IMR-90 (cell line): ENCODE results near the gene LARGE2. TPM values are rescaled to one million over a fixed set of nuclear protein-coding genes. Genes with fewer than 3 reads are reported as not detected.

Experiments
- ATAC-seq: fragments of 200-7000 bp; cut with Tn5 transposase; 2 replicates; pipeline ENCODE4 v1.9.1; 2020; ENCODE audit warnings: low read depth, mild to moderate bottlenecking, moderate library complexity
- BruUV-seq: library from RNA; stranded (reverse); fragments of 400-500 nt; replicated peaks from 2 replicates; lab custom pipeline; 2021; lab: Mats Ljungman, UMichigan
- CTCF ChIA-PET: fragments of 300-600 bp; formaldehyde crosslinking; extraction: SDS; loops from one replicate; lab custom pipeline; 2021; ENCODE audit warnings: antibody characterized with exemption; lab: Yijun Ruan, JAX
- POLR2A ChIA-PET: fragments of 300-600 bp; sonication (Branson Sonifier 250); formaldehyde crosslinking; loops from one replicate; lab custom pipeline; 2022; ENCODE audit warnings: antibody characterized with exemption; ENCODE audit not compliant: unreplicated experiment; lab: Charles Lee
- DNase-seq: peaks from one replicate; pipeline ENCODE4 v3.0.0; 2013
- H2AFZ ChIP-seq: replicated peaks from 2 replicates; pipeline ENCODE3; 2013; ENCODE audit warnings: low read length, mild to moderate bottlenecking; ENCODE audit not compliant: poor library complexity
- H2AK5ac ChIP-seq: 2 replicates; pipeline ENCODE4 v1.6.1; 2013; ENCODE audit warnings: low read depth, low read length, inconsistent platforms
- H2AK9ac ChIP-seq: replicated peaks from 2 replicates; pipeline ENCODE3; 2013; ENCODE audit warnings: mild to moderate bottlenecking, low read depth, low read length, moderate library complexity; ENCODE audit not compliant: poor library complexity
- H2BK120ac ChIP-seq: 2 replicates; pipeline ENCODE4 v1.6.1; 2013; ENCODE audit warnings: low read depth, low read length, inconsistent platforms
- H2BK15ac ChIP-seq: 3 replicates; pipeline ENCODE4 v1.6.1; 2013; ENCODE audit warnings: low read depth, low read length, inconsistent platforms
- H2BK20ac ChIP-seq: 2 replicates; pipeline ENCODE4 v1.6.1; 2013; ENCODE audit warnings: low read depth, mild to moderate bottlenecking, inconsistent platforms, low read length, moderate library complexity
- H2BK5ac ChIP-seq: 2 replicates; pipeline ENCODE4 v1.6.1; 2013; ENCODE audit warnings: mild to moderate bottlenecking, low read depth, low read length, inconsistent platforms; ENCODE audit not compliant: poor library complexity, severe bottlenecking
- H3K14ac ChIP-seq: replicated peaks from 2 replicates; pipeline ENCODE4 v1.6.1; 2013; ENCODE audit warnings: low read depth, low read length, inconsistent platforms
- H3K18ac ChIP-seq: 2 replicates; pipeline ENCODE4 v1.6.1; 2013; ENCODE audit warnings: low read depth, low read length, control low read depth
- H3K23ac ChIP-seq: 2 replicates; pipeline ENCODE4 v1.6.1; 2013; ENCODE audit warnings: low read depth, low read length, inconsistent platforms
- H3K27ac ChIP-seq: 2 replicates; pipeline ENCODE4 v1.5.1; 2013; ENCODE audit warnings: mild to moderate bottlenecking, control low read depth, low read length; ENCODE audit not compliant: insufficient read depth
- H3K27me3 ChIP-seq: 2 replicates; pipeline ENCODE4 v1.6.1; 2013; ENCODE audit warnings: low read length; ENCODE audit not compliant: control insufficient read depth, insufficient read depth
- H3K36me3 ChIP-seq: 2 replicates; pipeline ENCODE4 v1.6.1; 2013; ENCODE audit warnings: low read length, mixed read lengths; ENCODE audit not compliant: control insufficient read depth, insufficient read depth
- H3K4ac ChIP-seq: 2 replicates; pipeline ENCODE4 v1.6.1; 2013; ENCODE audit warnings: low read depth, low read length, inconsistent platforms
- H3K4me1 ChIP-seq: 2 replicates; pipeline ENCODE4 v1.6.1; 2013; ENCODE audit warnings: low read length, mixed read lengths; ENCODE audit not compliant: control insufficient read depth, insufficient read depth
- H3K4me2 ChIP-seq: 2 replicates; pipeline ENCODE4 v1.6.1; 2013; ENCODE audit warnings: low read depth, mild to moderate bottlenecking, control low read depth, low read length, moderate library complexity
- H3K4me3 ChIP-seq: 2 replicates; pipeline ENCODE4 v1.5.1; 2013; ENCODE audit warnings: low read depth, mild to moderate bottlenecking, control low read depth, low read length, moderate library complexity; ENCODE audit not compliant: insufficient read depth
- H3K56ac ChIP-seq: 2 replicates; pipeline ENCODE4 v1.6.1; 2013; ENCODE audit warnings: low read length, inconsistent platforms; ENCODE audit not compliant: insufficient read depth; ENCODE audit errors: extremely low read depth
- H3K79me1 ChIP-seq, 2 experiments: 2 replicates each; pipeline ENCODE4 v1.6.1; 2013; ENCODE audit warnings: low read length in 2 of 2, inconsistent platforms in 1 of 2, low read depth in 1 of 2
- H3K9ac ChIP-seq: 2 replicates; pipeline ENCODE4 v1.6.1; 2013; ENCODE audit warnings: low read depth, low read length, control low read depth
- H3K9me1 ChIP-seq: 2 replicates; pipeline ENCODE4 v1.6.1; 2013; ENCODE audit warnings: low read length, inconsistent platforms; ENCODE audit not compliant: insufficient read depth
- H3K9me3 ChIP-seq: 2 replicates; pipeline ENCODE4 v1.6.1; 2013; ENCODE audit warnings: low read length; ENCODE audit not compliant: control insufficient read depth, insufficient read depth
- H4K20me1 ChIP-seq: 2 replicates; pipeline ENCODE4 v1.6.1; 2013; ENCODE audit warnings: low read length, inconsistent platforms; ENCODE audit not compliant: insufficient read depth
- H4K5ac ChIP-seq: 2 replicates; pipeline ENCODE4 v1.6.1; 2013; ENCODE audit warnings: mild to moderate bottlenecking, low read depth, low read length, control low read depth
- H4K8ac ChIP-seq, 2 experiments: 2 replicates each; pipeline ENCODE4 v1.6.1; 2013; ENCODE audit warnings: low read depth in 2 of 2, low read length in 2 of 2, control low read depth in 1 of 2, inconsistent platforms in 1 of 2
- H4K91ac ChIP-seq: 2 replicates; pipeline ENCODE4 v1.6.1; 2013; ENCODE audit warnings: low read depth, low read length, inconsistent platforms; ENCODE audit not compliant: insufficient read depth
- BHLHE40 ChIP-seq: fragments of 150-350 bp; IDR thresholded peaks from 2 replicates; pipeline ENCODE4 v1.6.1; 2016; ENCODE audit warnings: mild to moderate bottlenecking, low read depth, low read length
- CEBPB ChIP-seq: IDR thresholded peaks from 2 replicates; pipeline ENCODE4 v1.6.1; 2012; ENCODE audit warnings: low read depth, low read length, improper control_type of control experiment
- CHD1 ChIP-seq: IDR thresholded peaks from 2 replicates; pipeline ENCODE4 v1.6.1; 2012; ENCODE audit warnings: low read depth, low read length, improper control_type of control experiment
- NFE2L2 ChIP-seq: fragments of 150-350 bp; IDR thresholded peaks from 2 replicates; pipeline ENCODE4 v1.6.1; 2016; ENCODE audit warnings: low read depth, mild to moderate bottlenecking, low read length
- POLR2A ChIP-seq: IDR thresholded peaks from 2 replicates; pipeline ENCODE4 v1.6.1; 2012; ENCODE audit warnings: mild to moderate bottlenecking, low read depth, low read length
- RAD21 ChIP-seq: IDR thresholded peaks from 2 replicates; pipeline ENCODE4 v1.6.1; 2012; ENCODE audit warnings: low read length, improper control_type of control experiment
- RCOR1 ChIP-seq: IDR thresholded peaks from 2 replicates; pipeline ENCODE4 v1.6.1; 2012; ENCODE audit warnings: mild to moderate bottlenecking, low read length, improper control_type of control experiment; ENCODE audit not compliant: insufficient replicate concordance
- WGBS, 2 experiments: methylation state at CpG; one replicate each; pipeline versions ENCODE4 v1.1.5 to v1.1.7; 2013; ENCODE audit warnings: missing lambda C conversion rate in 2 of 2; ENCODE audit not compliant: insufficient read length in 1 of 2; ENCODE audit errors: extremely low coverage in 2 of 2; 5-methylcytosine and 5-hydroxymethylcytosine counted together
- dilution Hi-C: fragments of 300-500 bp; cut with HindIII; formaldehyde crosslinking; loops from one replicate; pipeline ENCODE4 v1.14.3; 2018; ENCODE audit warnings: low sequenced_read_pairs; ENCODE audit not compliant: unreplicated experiment
- in situ Hi-C: fragments of 300-500 bp; cut with MboI; formaldehyde crosslinking; loops from 3 replicates; pipeline ENCODE4 v1.14.3; 2019; ENCODE audit warnings: low sequenced_read_pairs, inconsistent platforms, mixed read lengths
- intact Hi-C: fragments of 100-400 bp; cut with micrococcal nuclease; formaldehyde crosslinking; loops from 2 replicates; pipeline ENCODE4 v1.10.0; 2022
- polyA plus RNA-seq, 3 experiments: library from polyadenylated mRNA; depleted of rRNA; stranded (reverse); fragments of >200 nt; gene quantifications; 2 replicates each; pipeline ENCODE4 v1.2.3, GENCODE V29; 2012; ENCODE audit warnings: low replicate concordance in 1 of 3
- total RNA-seq: library from RNA; depleted of rRNA; stranded (reverse); fragments of >200 nt; gene quantifications from 2 replicates; pipeline ENCODE4 v1.2.3, GENCODE V29; 2012

The LARGE2 gene
- total and polyA plus RNA-seq, 2 of the 4 experiments (the other 2 are of a cell fraction): 0.03 TPM; not detected in 1

- no peak for TF ChIP-seq RCOR1
Measured at GRCh38 chr11:45921561-45922424, 663 bp upstream of the LARGE2 start (continued).

DNA sequence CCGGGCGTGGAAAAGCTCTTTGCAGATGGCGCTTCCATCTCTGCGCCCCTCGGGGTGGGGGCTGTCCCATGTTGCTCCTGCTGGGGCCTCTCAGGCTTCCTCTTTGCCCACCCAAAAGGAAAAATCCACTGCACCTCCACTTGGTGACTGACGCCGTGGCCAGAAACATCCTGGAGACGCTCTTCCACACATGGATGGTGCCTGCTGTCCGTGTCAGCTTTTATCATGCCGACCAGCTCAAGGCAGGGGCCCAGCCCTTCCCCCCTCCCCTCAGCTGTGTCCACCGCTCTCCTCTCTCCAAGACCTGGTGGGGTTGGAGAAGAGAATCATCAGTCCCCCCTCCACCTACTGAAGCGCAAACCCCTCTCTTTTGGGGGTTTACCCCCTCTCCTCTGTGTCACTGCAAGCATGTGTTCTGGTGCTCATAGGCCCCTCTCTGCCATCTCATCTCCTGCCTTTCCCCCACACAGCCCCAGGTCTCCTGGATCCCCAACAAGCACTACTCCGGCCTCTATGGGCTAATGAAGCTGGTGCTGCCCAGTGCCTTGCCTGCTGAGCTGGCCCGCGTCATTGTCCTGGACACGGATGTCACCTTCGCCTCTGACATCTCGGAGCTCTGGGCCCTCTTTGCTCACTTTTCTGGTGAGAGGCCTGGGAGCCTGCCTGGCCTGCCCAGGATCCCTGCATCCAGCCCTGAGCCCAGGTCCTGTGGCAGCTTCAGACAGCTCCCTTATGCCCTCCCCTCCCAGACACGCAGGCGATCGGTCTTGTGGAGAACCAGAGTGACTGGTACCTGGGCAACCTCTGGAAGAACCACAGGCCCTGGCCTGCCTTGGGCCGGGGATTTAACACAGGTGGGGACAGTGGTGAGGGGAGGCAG lies 1.8 kb downstream of the LARGE2 start:
- H2AFZ ChIP-seq: no peak overlapping the region
- H2BK20ac ChIP-seq: no peak overlapping the region
- no peak overlapping the region for H2BK120ac ChIP-seq
- no peak overlapping the region for H3K4ac ChIP-seq
- peaks cover 47% of the 10 kb centered on the region for H3K27me3 ChIP-seq
- intact Hi-C loops (no loop called here), dilution Hi-C loops (no loop called here), in situ Hi-C loops (no loop called here)
- no peak overlapping the region for H3K14ac ChIP-seq
- no peak overlapping the region for H4K91ac ChIP-seq
- no peak overlapping the region for H4K8ac ChIP-seq
- H3K27ac ChIP-seq: no peak overlapping the region
- CTCF ChIA-PET: interaction anchor here (0.7 kb wide), 1 partner anchor 82 kb away, joined by 3 read pairs; no protein-coding TSS in a partner anchor
- no peaks in the 10 kb centered on the region; the same call in none of the 2 replicates for H4K20me1 ChIP-seq
- H3K56ac ChIP-seq: no peak overlapping the region
- no peaks in the 10 kb centered on the region for H3K9me3 ChIP-seq
- TF ChIP-seq RAD21 (no peak), NFE2L2 (no peak), CEBPB (no peak), CHD1 (no peak), BHLHE40 (no peak), POLR2A (no peak)
- H2BK5ac ChIP-seq: no peak overlapping the region
- DNase-seq (no peak), ATAC-seq (no peak)
- H3K36me3 ChIP-seq: no peaks in the 10 kb centered on the region
- H3K23ac ChIP-seq: no peak overlapping the region
- no peak overlapping the region for H2BK15ac ChIP-seq
- H3K9ac ChIP-seq: no peak overlapping the region
- no TSS peak for BruUV-seq
- H3K4me1 ChIP-seq: no peaks in the 10 kb centered on the region
- H3K4me2 ChIP-seq: no peak overlapping the region
- POLR2A ChIA-PET: no interaction called here
- no peak overlapping the region for H4K5ac ChIP-seq
- H3K79me1 ChIP-seq: no peaks in the 10 kb centered on the region
- no peak overlapping the region for H2AK5ac ChIP-seq
- H3K9me1 ChIP-seq: 0 out of 2 replicates have a peak, but pooled peaks cover 1% of the 10 kb centered on the region
- no peak overlapping the region for H2AK9ac ChIP-seq
- H3K18ac ChIP-seq: no peak overlapping the region
- H3K4me3 ChIP-seq: no peak overlapping the region
- 93% methylated on average over 6 of the region's 22 CpGs; no CpG with 5 or more reads in 1 of the 2 experiments for WGBS, 2 experiments
